ENCODE measurements around the gene TSPAN9. TPM values are rescaled to one million over a fixed set of nuclear protein-coding genes. Genes with fewer than 3 reads are reported as not detected.

The TSPAN9 gene
- total RNA-seq, 1 experiment from 2014 or later = 9.6 TPM

GRCh38 chr12:3145033-3145432, 67.9 kb downstream of the TSPAN9 start:
- no TSS peak for BruUV-seq (replicated peaks)
- Histone ChIP-seq H3K79me2 (ENCODE audit: low read depth) (no peaks in the 10 kb centered on the region), H3K9me2 (ENCODE audit: insufficient read depth) (no peaks in the 10 kb centered on the region), H3F3A (ENCODE audit: insufficient read depth, low read depth) (no peaks in the 10 kb centered on the region), H3K27ac (no peak overlapping the region), H3K27me3 (ENCODE audit: insufficient read depth, low read depth) (peaks cover 19% of the 10 kb centered on the region; the same call in 1 of the 2 replicates), H3K9me3 (ENCODE audit: insufficient read depth, low read depth) (no peaks in the 10 kb centered on the region), H2AFZ (no peak overlapping the region), H3K4me3 (no peak overlapping the region), H3K4me2 (no peak overlapping the region), H4K20me1 (ENCODE audit: insufficient read depth) (no peaks in the 10 kb centered on the region), H3K4me1 (replicated peaks; ENCODE audit: insufficient read depth) (no peaks in the 10 kb centered on the region), H3K36me3 (ENCODE audit: low read depth) (no peaks in the 10 kb centered on the region)
- POLR2A ChIA-PET (ENCODE audit: unreplicated experiment) = no interaction called here
- CTCF ChIA-PET = no interaction called here
- no peak for TF ChIP-seq CTCF (conservative IDR thresholded peaks at IDR 0.05)
- no peak for TF ChIP-seq EZH2 (IDR thresholded peaks at IDR 0.05; ENCODE audit: low read depth)
- intact Hi-C loops (cut with micrococcal nuclease; ENCODE audit: unreplicated experiment) = no loop called here
- DNase-seq = no peak

GRCh38 chr12:3145546-3146310, 68.5 kb downstream of the TSPAN9 start:
- POLR2A ChIA-PET (ENCODE audit: unreplicated experiment) = no interaction called here
- Histone ChIP-seq H2AFZ (no peak overlapping the region), H3K4me3 (no peak overlapping the region), H3K4me1 (replicated peaks; ENCODE audit: insufficient read depth) (no peaks in the 10 kb centered on the region), H4K20me1 (ENCODE audit: insufficient read depth) (no peaks in the 10 kb centered on the region), H3F3A (ENCODE audit: insufficient read depth, low read depth) (no peaks in the 10 kb centered on the region), H3K27me3 (ENCODE audit: insufficient read depth, low read depth) (peaks cover 19% of the 10 kb centered on the region; the same call in 1 of the 2 replicates), H3K79me2 (ENCODE audit: low read depth) (no peaks in the 10 kb centered on the region), H3K9me3 (ENCODE audit: insufficient read depth, low read depth) (no peaks in the 10 kb centered on the region), H3K27ac (no peak overlapping the region), H3K36me3 (ENCODE audit: low read depth) (no peaks in the 10 kb centered on the region), H3K9me2 (ENCODE audit: insufficient read depth) (no peaks in the 10 kb centered on the region), H3K4me2 (no peak overlapping the region)
- no peak for TF ChIP-seq EZH2 (IDR thresholded peaks at IDR 0.05; ENCODE audit: low read depth)
- TF ChIP-seq CTCF (conservative IDR thresholded peaks at IDR 0.05) = no peak
- intact Hi-C loops (cut with micrococcal nuclease; ENCODE audit: unreplicated experiment) = no loop called here
- DNase-seq = no peak
- CTCF ChIA-PET = no interaction called here
- BruUV-seq (replicated peaks) = no TSS peak

- Histone ChIP-seq H3K36me3 (ENCODE audit: low read depth) (no peaks in the 10 kb centered on the region), H2AFZ (no peak overlapping the region), H3K27me3 (ENCODE audit: insufficient read depth, low read depth) (peaks cover 19% of the 10 kb centered on the region; the same call in 1 of the 2 replicates), H3K79me2 (ENCODE audit: low read depth) (no peaks in the 10 kb centered on the region), H3K27ac (no peak overlapping the region), H3K4me3 (no peak overlapping the region), H3K4me2 (no peak overlapping the region), H3K9me3 (ENCODE audit: insufficient read depth, low read depth) (no peaks in the 10 kb centered on the region), H3F3A (ENCODE audit: insufficient read depth, low read depth) (no peaks in the 10 kb centered on the region), H3K9me2 (ENCODE audit: insufficient read depth) (no peaks in the 10 kb centered on the region), H4K20me1 (ENCODE audit: insufficient read depth) (no peaks in the 10 kb centered on the region), H3K4me1 (replicated peaks; ENCODE audit: insufficient read depth) (no peaks in the 10 kb centered on the region)
- ChIA-PET CTCF (no interaction called here), POLR2A (ENCODE audit: unreplicated experiment) (no interaction called here)
- TF ChIP-seq CTCF (conservative IDR thresholded peaks at IDR 0.05) (no peak), EZH2 (IDR thresholded peaks at IDR 0.05; ENCODE audit: low read depth) (no peak)
- DNase-seq = no peak
- no TSS peak for BruUV-seq (replicated peaks)
- intact Hi-C loops (cut with micrococcal nuclease; ENCODE audit: unreplicated experiment) = no loop called here
Measured at GRCh38 chr12:3147260-3147659, 70.1 kb downstream of the TSPAN9 start.
